Activated naive CD4-positive, alpha-beta T cell treated with anti-CD3 and anti-CD28 coated beads, Interleukin-2, amount 10 ng/mL, durations not matched to agents 7 days and 5 days (primary cell): ENCODE results near the gene DNAJB11.
A peak's percentile ranks its signal among the peaks of the same experiment; 100 is the strongest.
"Not testable (repeated sequence)": the region's sequence is repeated elsewhere in the genome, so short reads cannot be mapped to it uniquely, and the experiment has no call there.

Source experiments
- CTCF ChIA-PET: fragments of 350-600 bp; sonication (Branson Sonifier 250); formaldehyde crosslinking; loops from one replicate; lab custom pipeline; 2021; ENCODE audit warnings: antibody characterized with exemption; lab: Charles Lee
- DNase-seq: peaks from one replicate; pipeline ENCODE4 v3.0.0-alpha.2; 2020
- H3K27ac Mint-ChIP-seq: one replicate; pipeline ENCODE4 v1.8.0; 2021; ENCODE audit warnings: mild to moderate bottlenecking, moderate library complexity, mixed read lengths
- H3K27me3 Mint-ChIP-seq: one replicate; pipeline ENCODE4 v1.8.0; 2021; ENCODE audit warnings: mild to moderate bottlenecking, mixed read lengths
- H3K36me3 Mint-ChIP-seq: one replicate; pipeline ENCODE4 v1.8.0; 2021; ENCODE audit warnings: mixed read lengths
- H3K4me1 Mint-ChIP-seq: one replicate; pipeline ENCODE4 v1.8.0; 2021; ENCODE audit warnings: mixed read lengths
- H3K4me3 Mint-ChIP-seq: one replicate; pipeline ENCODE4 v1.8.0; 2021; ENCODE audit warnings: mild to moderate bottlenecking, moderate library complexity, mixed read lengths
- H3K9me3 Mint-ChIP-seq: one replicate; pipeline ENCODE4 v1.8.0; 2021; ENCODE audit warnings: mixed read lengths

Gene DNAJB11

DNA sequence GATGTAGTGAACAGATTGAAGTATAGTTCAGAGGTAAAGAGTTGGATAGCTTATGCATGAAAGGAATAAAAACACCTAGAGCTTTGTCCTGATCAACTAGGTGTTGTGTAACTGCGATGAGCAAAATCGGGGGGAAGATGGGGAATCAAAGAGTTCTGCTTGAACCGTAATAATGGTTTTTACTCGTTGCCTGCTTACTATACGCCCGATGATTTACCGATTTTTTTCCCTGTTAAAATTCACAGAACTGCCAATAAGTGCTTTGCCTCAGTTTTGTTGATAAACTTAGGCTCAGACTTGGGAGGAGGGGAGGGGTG lies 783 bp upstream of the DNAJB11 start:
- peaks cover 27% of the 10 kb centered on the region for H3K36me3 Mint-ChIP-seq
- H3K27me3 Mint-ChIP-seq, result no peaks in the 10 kb centered on the region
- peak overlapping the region; percentile 87 for H3K4me3 Mint-ChIP-seq
- peaks cover 66% of the 10 kb centered on the region for H3K4me1 Mint-ChIP-seq
- no peaks in the 10 kb centered on the region for H3K9me3 Mint-ChIP-seq
- CTCF ChIA-PET, result interaction anchor here (0.6 to 1.5 kb wide), 5 partner anchors 29 to 626 kb away, joined by 3 to 8 read pairs (median 3); partner anchors contain the start of gene AHSG
- no peak for DNase-seq
- H3K27ac Mint-ChIP-seq, result peak overlapping the region; percentile 98

DNA sequence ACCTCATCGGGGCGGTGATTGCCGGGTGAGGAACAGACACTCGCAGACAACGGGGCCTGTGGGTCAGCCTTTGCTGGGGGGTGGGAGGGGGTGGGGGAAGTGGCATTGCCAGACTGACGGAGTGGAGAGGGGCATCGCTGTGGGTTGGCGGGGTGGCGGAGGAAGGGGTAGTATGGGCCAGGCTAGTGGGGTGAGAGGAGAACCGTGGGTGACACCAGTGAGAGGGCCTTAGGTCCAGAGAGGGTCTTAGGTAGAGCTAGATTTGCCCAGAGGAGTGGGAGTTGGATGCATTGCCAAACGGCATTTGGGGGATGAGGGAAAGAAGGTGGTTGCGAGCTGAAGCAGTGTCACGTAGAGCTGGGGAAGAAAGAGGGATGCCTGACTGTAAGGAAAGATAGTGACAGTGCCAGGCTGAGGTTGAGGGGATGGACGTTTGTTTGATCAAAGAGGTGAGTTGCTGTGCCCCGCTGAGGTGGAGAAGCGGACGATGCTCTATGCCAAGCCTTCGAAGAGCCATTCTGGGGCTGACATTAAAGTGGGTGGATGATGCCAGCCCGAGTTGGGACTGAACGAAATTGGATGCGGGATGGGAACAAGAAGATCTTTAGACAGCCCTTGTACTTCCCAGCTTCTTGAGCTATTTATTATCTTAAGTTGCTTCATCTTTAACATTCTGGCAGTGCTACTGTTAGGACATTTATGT lies 572 bp downstream of the DNAJB11 start:
- CTCF ChIA-PET, result interaction anchor here (1.2 kb wide), 2 partner anchors 30 to 46 kb away, joined by 3 to 4 read pairs; no protein-coding TSS in a partner anchor
- DNase-seq, result no peak
- H3K9me3 Mint-ChIP-seq, result no peaks in the 10 kb centered on the region
- H3K4me3 Mint-ChIP-seq, result peak overlapping the region; percentile 87
- H3K36me3 Mint-ChIP-seq, result peaks cover 33% of the 10 kb centered on the region
- peaks cover 62% of the 10 kb centered on the region for H3K4me1 Mint-ChIP-seq
- no peaks in the 10 kb centered on the region for H3K27me3 Mint-ChIP-seq
- peak overlapping the region; percentile 98 for H3K27ac Mint-ChIP-seq

DNA sequence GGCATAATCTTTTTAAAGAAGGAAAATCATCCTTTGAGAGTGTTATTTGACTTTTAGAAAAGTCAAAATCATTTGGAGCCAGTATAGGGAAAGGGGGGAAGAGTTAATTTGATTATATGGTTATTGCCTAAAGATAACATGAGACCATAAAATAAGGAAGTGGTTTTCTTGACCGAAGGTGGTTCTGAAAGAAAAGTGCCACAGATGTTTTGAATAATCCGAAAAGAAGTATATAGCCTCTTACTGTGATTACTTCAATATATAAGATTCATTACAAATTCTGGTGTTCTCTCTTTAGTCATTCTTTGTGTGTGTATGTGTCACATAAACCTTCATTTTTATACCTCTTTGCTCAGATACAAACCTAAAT lies 1.1 kb downstream of the DNAJB11 start:
- Mint-ChIP-seq H3K4me1 (peaks cover 57% of the 10 kb centered on the region), H3K36me3 (peaks cover 33% of the 10 kb centered on the region), H3K27me3 (no peaks in the 10 kb centered on the region), H3K27ac (peak overlapping the region; percentile 98), H3K9me3 (no peaks in the 10 kb centered on the region), H3K4me3 (peak overlapping the region; percentile 87)
- CTCF ChIA-PET, result interaction anchor here (0.9 to 1.5 kb wide), 3 partner anchors 43 to 628 kb away, joined by 3 to 5 read pairs (median 4); no protein-coding TSS in a partner anchor
- DNase-seq, result no peak

DNA sequence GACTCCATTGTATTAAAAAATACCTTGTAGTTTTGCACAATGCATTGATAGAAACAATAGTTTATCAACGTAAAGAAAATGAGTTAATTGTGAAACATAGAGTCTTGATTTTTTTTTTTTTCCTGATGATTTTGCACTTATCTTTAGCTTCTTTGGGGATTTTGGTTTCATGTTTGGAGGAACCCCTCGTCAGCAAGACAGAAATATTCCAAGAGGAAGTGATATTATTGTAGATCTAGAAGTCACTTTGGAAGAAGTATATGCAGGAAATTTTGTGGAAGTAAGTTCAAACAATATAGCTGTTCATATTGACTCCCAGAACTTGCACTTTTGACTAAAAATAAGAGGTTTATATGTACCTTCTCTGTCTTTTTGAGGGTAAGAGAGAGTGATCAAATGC lies 7.0 kb downstream of the DNAJB11 start:
- no peak for DNase-seq
- Mint-ChIP-seq H3K4me1 (peaks cover 15% of the 10 kb centered on the region), H3K36me3 (peaks cover 55% of the 10 kb centered on the region), H3K4me3 (no peak overlapping the region), H3K27me3 (no peaks in the 10 kb centered on the region), H3K27ac (no peak overlapping the region), H3K9me3 (no peaks in the 10 kb centered on the region)
- CTCF ChIA-PET, result interaction anchor here (0.7 to 1.6 kb wide), 2 partner anchors 16 to 37 kb away, joined by 3 to 4 read pairs; no protein-coding TSS in a partner anchor

DNA sequence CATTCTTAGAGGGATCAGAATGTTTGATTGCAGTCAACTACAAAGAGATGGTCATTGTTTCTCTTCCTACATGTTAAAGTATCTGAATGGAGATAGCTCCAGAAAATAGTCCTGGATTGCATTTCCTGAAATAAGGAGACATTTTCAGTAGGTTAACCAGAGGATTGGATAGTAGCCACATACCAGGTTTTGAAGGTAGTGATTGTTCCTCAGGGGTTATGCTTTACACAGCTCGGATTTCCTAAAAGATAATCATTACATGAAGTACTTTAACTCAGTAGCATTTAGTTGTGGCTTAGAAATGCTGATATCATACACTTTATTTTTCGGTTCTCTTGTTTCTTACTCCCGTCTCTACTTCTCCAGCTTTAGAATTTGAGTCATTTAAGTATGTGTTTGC lies 10.3 kb downstream of the DNAJB11 start:
- peaks cover 58% of the 10 kb centered on the region for H3K36me3 Mint-ChIP-seq
- no peak for DNase-seq
- H3K4me3 Mint-ChIP-seq, result no peak overlapping the region
- no peaks in the 10 kb centered on the region for H3K27me3 Mint-ChIP-seq
- no peaks in the 10 kb centered on the region for H3K4me1 Mint-ChIP-seq
- CTCF ChIA-PET, result interaction anchor here (0.6 to 1.7 kb wide), 2 partner anchors 34 to 70 kb away, joined by 3 to 4 read pairs; no protein-coding TSS in a partner anchor
- no peak overlapping the region for H3K27ac Mint-ChIP-seq
- H3K9me3 Mint-ChIP-seq, result no peaks in the 10 kb centered on the region

DNA sequence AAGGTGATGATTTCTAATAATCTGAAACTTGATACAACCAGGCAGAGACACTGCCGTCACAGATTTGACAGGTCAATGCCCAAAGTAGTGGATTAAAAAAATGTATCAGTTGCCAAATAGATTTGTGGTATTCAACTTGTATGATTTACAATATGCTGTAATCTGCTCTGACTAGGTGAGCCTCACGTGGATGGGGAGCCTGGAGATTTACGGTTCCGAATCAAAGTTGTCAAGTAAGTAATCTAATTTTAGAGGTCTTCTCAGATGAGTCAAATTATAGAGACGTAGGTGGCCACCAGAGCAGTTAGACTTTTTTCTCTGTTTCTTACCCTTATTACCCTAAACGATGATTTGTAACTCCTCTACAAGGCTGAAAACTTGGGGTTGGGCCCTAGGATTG lies 12.0 kb downstream of the DNAJB11 start:
- CTCF ChIA-PET, result interaction anchor here (1.1 kb wide), 1 partner anchor 32 kb away, joined by 4 read pairs; no protein-coding TSS in a partner anchor
- H3K27ac Mint-ChIP-seq, result no peak overlapping the region
- DNase-seq, result no peak
- H3K36me3 Mint-ChIP-seq, result peaks cover 53% of the 10 kb centered on the region
- H3K9me3 Mint-ChIP-seq, result no peaks in the 10 kb centered on the region
- H3K27me3 Mint-ChIP-seq, result no peaks in the 10 kb centered on the region
- H3K4me3 Mint-ChIP-seq, result no peak overlapping the region
- no peaks in the 10 kb centered on the region for H3K4me1 Mint-ChIP-seq

DNA sequence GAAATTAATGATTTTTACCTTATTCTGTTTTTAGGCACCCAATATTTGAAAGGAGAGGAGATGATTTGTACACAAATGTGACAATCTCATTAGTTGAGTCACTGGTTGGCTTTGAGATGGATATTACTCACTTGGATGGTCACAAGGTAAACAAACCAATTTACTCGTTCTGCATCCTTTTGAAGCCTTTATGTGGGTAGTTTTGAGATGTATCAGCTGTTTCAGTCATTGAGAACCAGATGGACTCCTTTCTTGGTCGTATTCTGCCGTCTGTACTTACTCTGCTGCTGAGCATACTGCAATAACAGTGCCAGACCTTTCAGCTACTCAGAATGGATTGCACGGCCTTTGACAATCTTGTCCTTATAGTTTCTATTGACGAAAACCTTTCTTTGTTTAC lies 13.3 kb downstream of the DNAJB11 start:
- Mint-ChIP-seq H3K27ac (no peak overlapping the region), H3K36me3 (peaks cover 46% of the 10 kb centered on the region), H3K4me1 (peaks cover 6% of the 10 kb centered on the region), H3K4me3 (no peak overlapping the region), H3K27me3 (no peaks in the 10 kb centered on the region), H3K9me3 (no peaks in the 10 kb centered on the region)
- DNase-seq, result no peak
- CTCF ChIA-PET, result interaction anchor here (0.5 to 1.6 kb wide), 4 partner anchors 32 to 324 kb away, joined by 3 to 7 read pairs (median 3); no protein-coding TSS in a partner anchor

DNA sequence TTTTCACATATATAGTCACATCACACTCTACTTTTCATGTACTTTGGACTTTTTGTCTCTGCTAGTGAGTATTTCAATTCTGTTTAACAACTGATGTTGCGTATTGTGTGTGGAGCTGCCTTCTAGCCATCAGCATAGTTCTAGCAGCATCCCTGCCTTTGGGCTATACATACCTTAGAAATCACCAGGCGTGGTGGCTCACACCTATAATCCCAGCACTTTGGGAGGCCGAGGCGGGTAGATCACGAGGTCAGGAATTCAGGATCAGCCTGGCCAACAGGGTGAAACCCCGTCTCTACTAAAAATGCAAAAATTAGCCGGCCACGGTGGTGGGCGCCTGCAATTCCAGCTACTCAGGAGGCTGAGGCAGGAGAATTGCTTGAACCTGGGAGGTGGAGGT lies 15.7 kb downstream of the DNAJB11 start:
- not testable (repeated sequence) for H3K9me3 Mint-ChIP-seq, H3K27ac Mint-ChIP-seq, DNase-seq, H3K4me3 Mint-ChIP-seq, H3K27me3 Mint-ChIP-seq
- CTCF ChIA-PET, result interaction anchor here (1.7 kb wide), 2 partner anchors 28 to 31 kb away, joined by 6 to 10 read pairs; no protein-coding TSS in a partner anchor
- Mint-ChIP-seq H3K4me1 (peaks cover 21% of the 10 kb centered on the region), H3K36me3 (peaks cover 35% of the 10 kb centered on the region)

DNA sequence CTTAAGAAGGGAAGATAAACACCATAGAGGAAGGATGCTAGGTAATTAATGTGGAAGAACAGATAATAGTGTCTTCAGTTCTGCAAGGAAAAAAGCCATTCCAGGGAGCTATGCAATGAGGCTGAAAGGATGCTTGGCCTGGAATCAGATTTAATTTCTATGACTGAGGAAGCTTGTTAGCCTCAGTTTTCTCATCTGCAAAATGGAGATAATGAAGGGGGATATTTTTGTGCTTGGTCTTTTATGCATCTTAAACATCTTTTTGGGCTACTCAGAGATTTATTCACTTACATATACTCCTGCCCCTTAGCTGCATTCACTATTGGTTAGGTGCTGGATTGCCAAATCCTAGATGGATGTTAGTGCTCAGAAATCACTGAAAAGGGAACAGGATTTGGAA lies 16.7 kb downstream of the DNAJB11 start:
- H3K36me3 Mint-ChIP-seq, result peaks cover 28% of the 10 kb centered on the region
- no peak overlapping the region for H3K4me3 Mint-ChIP-seq
- CTCF ChIA-PET, result interaction anchor here (1.2 to 1.7 kb wide), 3 partner anchors 10 to 30 kb away, joined by 3 to 10 read pairs (median 6); no protein-coding TSS in a partner anchor
- H3K27me3 Mint-ChIP-seq, result no peaks in the 10 kb centered on the region
- no peak for DNase-seq
- no peaks in the 10 kb centered on the region for H3K9me3 Mint-ChIP-seq
- H3K4me1 Mint-ChIP-seq, result peaks cover 21% of the 10 kb centered on the region
- H3K27ac Mint-ChIP-seq, result no peak overlapping the region

DNA sequence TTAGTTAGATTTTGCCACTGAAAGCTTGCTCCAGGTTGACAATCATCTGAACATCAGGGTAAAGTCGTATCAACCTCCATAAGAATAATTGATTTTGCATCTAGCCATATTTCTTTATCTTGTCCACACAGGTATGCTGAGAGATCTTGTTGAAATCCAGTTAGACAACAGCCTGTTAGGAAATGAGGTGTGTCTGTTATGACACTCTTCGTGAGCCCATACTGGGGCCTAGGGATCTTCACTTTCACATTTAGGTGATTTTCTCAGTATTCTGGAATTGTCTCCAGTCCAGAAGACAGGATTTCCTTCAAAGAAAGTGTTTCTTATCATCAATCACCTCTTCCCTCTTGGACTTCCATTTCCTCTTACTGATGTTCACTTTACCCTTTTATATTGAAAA lies 18.1 kb downstream of the DNAJB11 start:
- Mint-ChIP-seq H3K36me3 (peaks cover 22% of the 10 kb centered on the region), H3K27me3 (no peaks in the 10 kb centered on the region), H3K4me3 (no peak overlapping the region), H3K4me1 (peaks cover 21% of the 10 kb centered on the region), H3K27ac (no peak overlapping the region), H3K9me3 (no peaks in the 10 kb centered on the region)
- CTCF ChIA-PET, result interaction anchor here (0.9 to 1.1 kb wide), 2 partner anchors 29 to 32 kb away, joined by 3 read pairs; no protein-coding TSS in a partner anchor
- no peak for DNase-seq

DNA sequence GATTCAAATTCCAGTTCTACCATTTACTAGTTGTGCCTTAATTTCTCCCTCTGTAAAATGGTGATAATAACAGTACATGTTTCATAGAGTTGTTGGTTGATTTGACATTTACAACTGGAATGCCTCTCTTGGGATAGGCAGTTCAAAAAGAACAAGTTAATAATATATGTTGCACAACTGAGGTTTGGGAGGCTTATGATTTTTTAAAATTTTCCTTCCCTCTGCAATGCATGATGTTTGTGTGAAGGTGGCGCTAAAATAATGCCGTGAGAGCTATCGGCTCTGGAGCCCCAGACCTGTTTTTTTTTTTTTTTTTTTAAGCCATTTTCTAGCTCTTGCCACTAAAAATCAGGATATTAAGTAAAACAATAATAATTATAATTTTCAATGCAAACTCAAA lies 18.6 kb downstream of the DNAJB11 start:
- no peak for DNase-seq
- H3K4me1 Mint-ChIP-seq, result peaks cover 21% of the 10 kb centered on the region
- H3K27me3 Mint-ChIP-seq, result no peaks in the 10 kb centered on the region
- no peak overlapping the region for H3K4me3 Mint-ChIP-seq
- CTCF ChIA-PET, result interaction anchor here (0.6 to 2.5 kb wide), 5 partner anchors 21 to 336 kb away, joined by 3 to 15 read pairs (median 3); no protein-coding TSS in a partner anchor
- H3K36me3 Mint-ChIP-seq, result peaks cover 19% of the 10 kb centered on the region
- H3K27ac Mint-ChIP-seq, result no peak overlapping the region
- no peaks in the 10 kb centered on the region for H3K9me3 Mint-ChIP-seq

DNA sequence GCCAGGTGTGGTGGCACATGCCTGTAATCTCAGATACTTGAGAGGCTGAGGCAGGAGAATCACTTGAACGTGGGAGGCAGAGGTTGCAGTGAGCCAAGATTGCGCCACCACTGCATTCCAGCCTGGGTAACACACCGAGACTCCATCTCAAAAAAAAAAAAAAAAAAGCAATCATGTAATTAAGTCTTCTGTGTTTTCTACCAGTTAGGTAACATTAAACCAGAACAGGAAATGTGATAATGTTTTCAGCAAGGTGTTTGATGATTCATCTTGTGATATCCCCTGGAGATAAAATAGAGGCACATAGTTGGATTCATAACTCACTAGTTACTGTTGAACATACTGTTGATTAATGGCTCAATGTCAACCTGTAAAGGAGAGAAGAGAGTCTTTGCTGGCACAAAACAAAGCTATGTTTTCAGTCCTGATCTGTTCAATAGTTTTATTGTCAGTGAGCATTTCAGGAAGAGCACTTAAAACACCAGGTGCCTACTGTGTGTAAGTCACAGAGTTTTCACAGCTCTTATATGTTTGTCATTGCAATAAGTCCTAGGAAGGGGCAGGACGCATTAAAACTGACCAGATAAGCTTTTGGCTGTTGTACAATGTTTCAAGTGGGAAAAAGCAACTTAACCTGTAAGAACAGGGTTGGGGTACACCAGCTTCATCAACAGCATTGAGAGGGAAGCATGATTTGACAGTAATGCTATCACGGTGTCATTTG lies 19.5 kb downstream of the DNAJB11 start:
- Mint-ChIP-seq H3K4me3 (no peak overlapping the region), H3K36me3 (peaks cover 10% of the 10 kb centered on the region), H3K27me3 (peaks cover 3% of the 10 kb centered on the region), H3K4me1 (peaks cover 21% of the 10 kb centered on the region), H3K27ac (no peak overlapping the region), H3K9me3 (no peaks in the 10 kb centered on the region)
- DNase-seq, result no peak
- CTCF ChIA-PET, result interaction anchor here (0.6 to 2.5 kb wide), 7 partner anchors 19 to 337 kb away, joined by 3 to 15 read pairs (median 5); no protein-coding TSS in a partner anchor

DNA sequence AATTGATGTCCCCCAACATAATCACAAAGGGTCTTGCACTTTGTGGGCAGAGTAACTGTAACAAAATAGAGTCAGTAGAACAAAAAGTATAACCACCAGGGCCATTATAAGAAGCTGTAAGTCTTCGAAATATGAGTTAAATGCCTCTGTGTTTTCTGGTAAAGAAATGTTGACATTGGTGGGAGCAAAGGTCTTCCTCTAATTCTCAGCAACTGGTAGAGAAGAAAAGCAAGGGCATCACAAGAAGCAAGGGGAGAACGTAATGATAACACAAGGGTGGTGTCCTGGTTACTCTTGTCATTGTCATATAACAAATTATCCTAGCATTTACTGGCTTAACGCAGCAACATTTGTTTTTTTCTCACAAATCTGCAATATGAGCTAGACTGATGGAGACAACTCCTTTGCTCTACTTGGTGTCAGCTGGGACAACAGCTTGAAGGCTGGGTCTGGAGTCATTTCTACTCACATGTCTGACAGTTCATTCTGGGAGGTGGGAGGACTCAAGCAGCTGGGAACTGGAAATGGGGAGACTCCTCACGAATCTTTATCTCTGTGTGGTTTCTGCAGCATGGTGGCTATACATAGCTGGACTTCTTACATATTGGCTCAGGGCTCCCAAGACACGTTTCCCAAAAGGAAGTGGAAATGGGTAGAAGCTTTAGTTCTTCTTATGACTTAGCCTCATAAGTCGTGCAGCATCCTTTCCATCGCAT lies 20.2 kb downstream of the DNAJB11 start:
- no peaks in the 10 kb centered on the region for H3K9me3 Mint-ChIP-seq
- no peak overlapping the region for H3K27ac Mint-ChIP-seq
- H3K27me3 Mint-ChIP-seq, result peaks cover 3% of the 10 kb centered on the region
- CTCF ChIA-PET, result interaction anchor here (0.7 to 2.5 kb wide), 6 partner anchors 18 to 231 kb away, joined by 3 to 15 read pairs (median 6); no protein-coding TSS in a partner anchor
- H3K4me3 Mint-ChIP-seq, result no peak overlapping the region
- peaks cover 5% of the 10 kb centered on the region for H3K36me3 Mint-ChIP-seq
- DNase-seq, result no peak
- peaks cover 21% of the 10 kb centered on the region for H3K4me1 Mint-ChIP-seq
